K562 (cell line): ENCODE results near the gene SLC25A21. TPM values are rescaled to one million over a fixed set of nuclear protein-coding genes. Genes with fewer than 3 reads are reported as not detected.

ENCODE experiments used
- ATAC-seq: fragments of 200-7000 bp; cut with Tn5 transposase; 3 replicates; pipeline ENCODE4 v1.9.1; 2020; ENCODE audit warnings: moderate library complexity
- BruUV-seq: library from RNA; stranded (reverse); fragments of 400-500 nt; replicated peaks from 2 replicates; lab custom pipeline; 2021; lab: Mats Ljungman, UMichigan
- CTCF ChIA-PET: fragments of 300-600 bp; formaldehyde crosslinking; extraction: SDS; loops from one replicate; lab custom pipeline; 2021; ENCODE audit warnings: low intra/inter-chr PET ratio; lab: Yijun Ruan, JAX
- POLR2A ChIA-PET: fragments of 300-600, 350-650 bp; sonication (Branson Sonifier 250); formaldehyde crosslinking; extraction: SDS; loops from one replicate; lab custom pipeline; 2021; ENCODE audit warnings: antibody characterized with exemption, inconsistent platforms; lab: Yijun Ruan, JAX
- DNase-seq, 4 experiments: peaks; one replicate each; pipeline versions ENCODE4 v3.0.0 to v3.0.0-alpha.2; 2011 to 2018; ENCODE audit warnings: low spot score in 3 of 4, mixed read lengths in 3 of 4; ENCODE audit errors: extremely low read depth in 1 of 4
- FAIRE-seq: peaks from 2 replicates; lab custom pipeline; 2011; peaks lifted over from hg19 to GRCh38; lab: Jason Lieb, UNC
- H2AFZ ChIP-seq: 2 replicates; pipeline ENCODE4 v1.6.0; 2011; ENCODE audit warnings: low read depth, low read length, control low read depth, inconsistent platforms
- H3K27ac ChIP-seq: fragments of 200-600 bp; 3 replicates; pipeline ENCODE4 v1.8.0; 2011; ENCODE audit warnings: low read depth, mild to moderate bottlenecking, control low read depth, inconsistent platforms, low read length, moderate library complexity, mixed read lengths; ENCODE audit errors: extremely low read depth
- H3K27me3 ChIP-seq, 2 experiments: fragments of 300-600 bp in 1 of 2; 2 replicates in 1 of 2; 3 replicates in 1 of 2; pipeline versions ENCODE4 v1.6.0 to v1.8.0; 2011; ENCODE audit warnings: inconsistent platforms in 2 of 2, low read length in 2 of 2, mild to moderate bottlenecking in 1 of 2, mixed read lengths in 1 of 2, moderate library complexity in 1 of 2; ENCODE audit not compliant: control insufficient read depth in 2 of 2, insufficient read depth in 2 of 2
- H3K36me3 ChIP-seq: fragments of 300-600 bp; 3 replicates; pipeline ENCODE4 v1.8.0; 2011; ENCODE audit warnings: mild to moderate bottlenecking, low read length, inconsistent platforms; ENCODE audit not compliant: control insufficient read depth, insufficient read depth
- H3K4me1 ChIP-seq, 2 experiments: fragments of 200-600 bp in 1 of 2; replicated peaks in 1 of 2; 2 replicates in 1 of 2; 3 replicates in 1 of 2; pipeline versions ENCODE4 v1.5.1 to v1.8.0; 2011; ENCODE audit warnings: inconsistent platforms in 2 of 2, low read length in 2 of 2, mild to moderate bottlenecking in 1 of 2, mixed read lengths in 1 of 2, moderate library complexity in 1 of 2; ENCODE audit not compliant: control insufficient read depth in 2 of 2, insufficient read depth in 2 of 2
- H3K4me2 ChIP-seq: 2 replicates; pipeline ENCODE4 v1.6.1; 2011; ENCODE audit warnings: low read length, control low read depth, inconsistent platforms, mixed read lengths; ENCODE audit not compliant: insufficient read depth
- H3K4me3 ChIP-seq: fragments of 200-600 bp; sonication (generic), shearing (Covaris generic); 2 replicates; pipeline ENCODE4 v1.5.1; 2016; ENCODE audit warnings: control low read depth, inconsistent platforms
- H3K79me2 ChIP-seq: fragments of 200-600 bp; 3 replicates; pipeline ENCODE4 v1.8.0; 2011; ENCODE audit warnings: low read length, inconsistent platforms; ENCODE audit not compliant: control insufficient read depth, insufficient read depth
- H3K9ac ChIP-seq, 2 experiments: 2 replicates each; pipeline versions ENCODE4 v1.6.0 to v1.6.1; 2011; ENCODE audit warnings: low read depth in 2 of 2, low read length in 2 of 2, control low read depth in 1 of 2, inconsistent platforms in 1 of 2, mild to moderate bottlenecking in 1 of 2, mixed read lengths in 1 of 2; ENCODE audit not compliant: insufficient read depth in 1 of 2
- H3K9me1 ChIP-seq: one replicate; pipeline ENCODE4 v1.6.0; 2011; ENCODE audit warnings: inconsistent platforms, mild to moderate bottlenecking, low read length, moderate library complexity; ENCODE audit not compliant: control insufficient read depth, insufficient read depth
- H3K9me3 ChIP-seq: replicated peaks from 2 replicates; pipeline ENCODE4 v1.5.1; 2011; ENCODE audit warnings: low read depth, low read length, inconsistent platforms; ENCODE audit not compliant: control insufficient read depth, insufficient read depth
- H4K20me1 ChIP-seq: replicated peaks from 2 replicates; pipeline ENCODE4 v1.6.1; 2011; ENCODE audit warnings: low read length, inconsistent platforms, mixed read lengths; ENCODE audit not compliant: control insufficient read depth, insufficient read depth
- HNRNPH1 ChIP-seq: fragments of 200-400 bp; formaldehyde crosslinking; optimal IDR thresholded peaks from 2 replicates; pipeline ENCODE3; 2017; ENCODE audit warnings: low read depth, mild to moderate bottlenecking, low read length, moderate library complexity
- ZNF316 ChIP-seq: fragments of 450-650 bp; IDR thresholded peaks from 2 replicates; pipeline ENCODE4 v1.6.1; 2016
- WGBS: fragments of 100-300 bp; shearing (Covaris generic); methylation state at CpG from one replicate; pipeline ENCODE4 v1.1.6; 2016; ENCODE audit warnings: low coverage, mixed read lengths; ENCODE audit not compliant: insufficient coverage; ENCODE audit errors: missing lambda C conversion rate; 5-methylcytosine and 5-hydroxymethylcytosine counted together
- in situ Hi-C: fragments of 300-500 bp; cut with MboI; formaldehyde crosslinking; loops from 4 replicates; pipeline ENCODE4 v1.15.0; 2018; ENCODE audit warnings: inconsistent platforms, mixed read lengths
- intact Hi-C: fragments of 100-400 bp; cut with micrococcal nuclease; formaldehyde crosslinking; loops from 2 replicates; pipeline ENCODE4 v1.14.2; 2022
- polyA plus RNA-seq, 8 experiments: library from polyadenylated mRNA; depleted of rRNA in 4 of 8; stranded (reverse) in 5 of 8; unstranded in 3 of 8; fragments of >200 nt; fragmentation: Nextera tagmentation in 2 of 8; fragmentation: Illumina TruSeq in 1 of 8; extraction: Ambion mirVana in 2 of 8; extraction: Trizol in 1 of 8; gene quantifications; 2 replicates each; pipeline versions ENCODE4 v1.2.1 to v1.2.3, GENCODE V29; 2011 to 2014; ENCODE audit warnings: inconsistent platforms in 1 of 8, missing spikeins in 1 of 8
- total RNA-seq, 7 experiments: library from RNA; depleted of rRNA in 6 of 7; stranded (reverse); fragments of >200 nt in 6 of 7; fragmentation: Illumina TruSeq in 2 of 7; extraction: Trizol in 2 of 7; gene quantifications; 2 replicates each; pipeline versions ENCODE4 v1.2.1 to v1.2.3, GENCODE V29; 2011 to 2021; ENCODE audit warnings: low replicate concordance in 1 of 7
- TF ChIP-seq, protein P1 (sequence below): IDR thresholded peaks from 3 replicates; pipeline ENCODE4 v1.6.1; 2011; ENCODE audit warnings: borderline replicate concordance, mild to moderate bottlenecking, moderate library complexity; ENCODE audit not compliant: insufficient read length; ENCODE audit errors: extremely low read depth

SLC25A21 gene
- total and polyA plus RNA-seq, 9 of the 15 experiments (the other 6 are each of a cell fraction or from before 2014, with no cell fraction given): 15.2 to 46.7 (median 28.7) TPM

DNA sequence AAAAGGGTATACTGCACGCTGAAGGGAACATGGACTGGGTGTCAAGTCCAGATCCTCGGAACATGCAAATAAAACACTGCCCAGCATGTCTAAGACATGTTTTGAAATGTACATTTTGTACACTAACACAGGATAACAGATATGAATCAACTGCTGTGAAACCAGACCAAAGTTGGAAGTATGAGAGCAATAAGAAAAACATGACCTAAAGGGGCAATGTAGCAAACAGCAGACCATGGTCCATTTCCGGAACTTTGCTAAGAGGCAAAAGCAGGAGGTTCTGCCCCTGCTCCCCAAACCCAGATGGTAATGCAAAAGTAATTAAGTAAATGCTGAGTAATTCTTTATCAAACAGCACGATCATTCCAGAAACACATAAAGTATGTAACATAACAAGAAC lies 125.2 kb downstream of the SLC25A21 start:
- no peaks in the 10 kb centered on the region for H3K79me2 ChIP-seq
- TF ChIP-seq HNRNPH1 (no peak), ZNF316 (0 out of 2 replicates have a peak, but pooled peaks have one; percentile 27)
- TF ChIP-seq, protein P1, sequence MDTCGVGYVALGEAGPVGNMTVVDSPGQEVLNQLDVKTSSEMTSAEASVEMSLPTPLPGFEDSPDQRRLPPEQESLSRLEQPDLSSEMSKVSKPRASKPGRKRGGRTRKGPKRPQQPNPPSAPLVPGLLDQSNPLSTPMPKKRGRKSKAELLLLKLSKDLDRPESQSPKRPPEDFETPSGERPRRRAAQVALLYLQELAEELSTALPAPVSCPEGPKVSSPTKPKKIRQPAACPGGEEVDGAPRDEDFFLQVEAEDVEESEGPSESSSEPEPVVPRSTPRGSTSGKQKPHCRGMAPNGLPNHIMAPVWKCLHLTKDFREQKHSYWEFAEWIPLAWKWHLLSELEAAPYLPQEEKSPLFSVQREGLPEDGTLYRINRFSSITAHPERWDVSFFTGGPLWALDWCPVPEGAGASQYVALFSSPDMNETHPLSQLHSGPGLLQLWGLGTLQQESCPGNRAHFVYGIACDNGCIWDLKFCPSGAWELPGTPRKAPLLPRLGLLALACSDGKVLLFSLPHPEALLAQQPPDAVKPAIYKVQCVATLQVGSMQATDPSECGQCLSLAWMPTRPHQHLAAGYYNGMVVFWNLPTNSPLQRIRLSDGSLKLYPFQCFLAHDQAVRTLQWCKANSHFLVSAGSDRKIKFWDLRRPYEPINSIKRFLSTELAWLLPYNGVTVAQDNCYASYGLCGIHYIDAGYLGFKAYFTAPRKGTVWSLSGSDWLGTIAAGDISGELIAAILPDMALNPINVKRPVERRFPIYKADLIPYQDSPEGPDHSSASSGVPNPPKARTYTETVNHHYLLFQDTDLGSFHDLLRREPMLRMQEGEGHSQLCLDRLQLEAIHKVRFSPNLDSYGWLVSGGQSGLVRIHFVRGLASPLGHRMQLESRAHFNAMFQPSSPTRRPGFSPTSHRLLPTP: no peak
- CTCF ChIA-PET: no interaction called here
- POLR2A ChIA-PET: no interaction called here
- 0 out of 2 replicates have a peak, but pooled peaks cover 3% of the 10 kb centered on the region for H4K20me1 ChIP-seq
- H3K27ac ChIP-seq: no peak overlapping the region
- 76% methylated on average over 4 of the region's 4 CpGs for WGBS
- no peaks in the 10 kb centered on the region for H3K9me1 ChIP-seq
- in situ Hi-C loops (no loop called here), intact Hi-C loops (no loop called here)
- H2AFZ ChIP-seq: no peak overlapping the region
- no peaks in the 10 kb centered on the region; a peak in 2 of 5 replicates for H3K4me1 ChIP-seq
- H3K27me3 ChIP-seq: no peaks in the 10 kb centered on the region
- FAIRE-seq (no peak), ATAC-seq (no peak), DNase-seq (no peak)
- H3K36me3 ChIP-seq: no peaks in the 10 kb centered on the region
- H3K4me3 ChIP-seq: no peak overlapping the region
- H3K9me3 ChIP-seq: no peaks in the 10 kb centered on the region
- BruUV-seq: no TSS peak
- no peak overlapping the region for H3K4me2 ChIP-seq
- no peak overlapping the region for H3K9ac ChIP-seq
